ENCODE data around the gene RAB22A. TPM values are rescaled to one million over a fixed set of nuclear protein-coding genes. Genes with fewer than 3 reads are reported as not detected.

The RAB22A gene
- total and polyA plus RNA-seq, 2 donors (not counting 1 experiment from before 2014, with no cell fraction given): 13.7 to 20.6 TPM

GRCh38 chr20:58344741-58345140 lies 35.2 kb downstream of the RAB22A start:
- no peak overlapping the region for H3K27ac ChIP-seq (ENCODE audit: insufficient read depth, low read length)
- no peak overlapping the region for H3K9ac ChIP-seq (ENCODE audit: insufficient read depth, low read length)
- H3K79me2 ChIP-seq (ENCODE audit: control insufficient read depth, insufficient read depth, low read length): peaks cover 34% of the 10 kb centered on the region

DNA sequence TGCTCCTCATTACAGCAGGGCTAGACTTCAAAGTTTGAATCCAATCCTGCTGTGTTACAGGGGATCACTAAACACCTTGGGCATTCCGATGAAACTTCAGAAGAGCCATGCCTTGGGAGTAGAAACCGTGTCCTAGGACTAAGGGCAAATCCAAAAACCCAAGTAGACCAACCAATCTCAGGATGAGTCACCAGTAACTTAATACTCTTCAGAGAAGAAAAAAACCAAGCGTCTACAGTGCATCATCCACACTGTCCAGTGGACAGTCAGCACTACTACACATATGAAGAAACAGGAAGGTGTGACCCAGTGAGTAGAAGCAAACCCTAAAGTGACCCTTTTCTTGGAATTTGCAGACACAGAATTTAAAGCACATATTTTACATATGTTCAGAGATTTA lies 40.1 kb downstream of the RAB22A start:
- DNase-seq (ENCODE audit: low read depth in 2 of 2): peak; percentile 77 to 79

More at GRCh38 chr20:58344741-58345140, 35.2 kb downstream of the RAB22A start:
- Histone ChIP-seq H2AFZ (ENCODE audit: low read length) (no peak overlapping the region), H3K4me3 (replicated peaks in 1 of 4; ENCODE audit: control extremely low read depth in 1 of 4, insufficient read depth in 1 of 4, low read depth in 3 of 4, low read length in 4 of 4) (no peak overlapping the region), H3K36me3 (ENCODE audit: control insufficient read depth, insufficient read depth, low read length) (peaks cover 10% of the 10 kb centered on the region), H3K9me3 (ENCODE audit: control insufficient read depth, insufficient read depth, low read depth, low read length) (no peaks in the 10 kb centered on the region), H3K4me1 (ENCODE audit: control insufficient read depth, extremely low read depth, insufficient read depth, low read length) (peaks cover 23% of the 10 kb centered on the region), H3K27me3 (ENCODE audit: control insufficient read depth, insufficient read depth, low read length) (no peaks in the 10 kb centered on the region), H3K4me2 (ENCODE audit: extremely low read depth, insufficient read depth, low read length) (no peak overlapping the region), H4K20me1 (ENCODE audit: control insufficient read depth, extremely low read depth, insufficient read depth, low read length) (no peaks in the 10 kb centered on the region)
- TF ChIP-seq, protein P1, sequence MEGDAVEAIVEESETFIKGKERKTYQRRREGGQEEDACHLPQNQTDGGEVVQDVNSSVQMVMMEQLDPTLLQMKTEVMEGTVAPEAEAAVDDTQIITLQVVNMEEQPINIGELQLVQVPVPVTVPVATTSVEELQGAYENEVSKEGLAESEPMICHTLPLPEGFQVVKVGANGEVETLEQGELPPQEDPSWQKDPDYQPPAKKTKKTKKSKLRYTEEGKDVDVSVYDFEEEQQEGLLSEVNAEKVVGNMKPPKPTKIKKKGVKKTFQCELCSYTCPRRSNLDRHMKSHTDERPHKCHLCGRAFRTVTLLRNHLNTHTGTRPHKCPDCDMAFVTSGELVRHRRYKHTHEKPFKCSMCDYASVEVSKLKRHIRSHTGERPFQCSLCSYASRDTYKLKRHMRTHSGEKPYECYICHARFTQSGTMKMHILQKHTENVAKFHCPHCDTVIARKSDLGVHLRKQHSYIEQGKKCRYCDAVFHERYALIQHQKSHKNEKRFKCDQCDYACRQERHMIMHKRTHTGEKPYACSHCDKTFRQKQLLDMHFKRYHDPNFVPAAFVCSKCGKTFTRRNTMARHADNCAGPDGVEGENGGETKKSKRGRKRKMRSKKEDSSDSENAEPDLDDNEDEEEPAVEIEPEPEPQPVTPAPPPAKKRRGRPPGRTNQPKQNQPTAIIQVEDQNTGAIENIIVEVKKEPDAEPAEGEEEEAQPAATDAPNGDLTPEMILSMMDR (conservative IDR thresholded peaks at IDR 0.05 in 1 of 2, IDR thresholded peaks at IDR 0.05 in 1 of 2; ENCODE audit: low read depth in 1 of 2, low read length in 2 of 2): no peak
- peak in 1 of 2 donors; percentile 72 for DNase-seq (ENCODE audit: low read depth in 2 of 2)

DNA sequence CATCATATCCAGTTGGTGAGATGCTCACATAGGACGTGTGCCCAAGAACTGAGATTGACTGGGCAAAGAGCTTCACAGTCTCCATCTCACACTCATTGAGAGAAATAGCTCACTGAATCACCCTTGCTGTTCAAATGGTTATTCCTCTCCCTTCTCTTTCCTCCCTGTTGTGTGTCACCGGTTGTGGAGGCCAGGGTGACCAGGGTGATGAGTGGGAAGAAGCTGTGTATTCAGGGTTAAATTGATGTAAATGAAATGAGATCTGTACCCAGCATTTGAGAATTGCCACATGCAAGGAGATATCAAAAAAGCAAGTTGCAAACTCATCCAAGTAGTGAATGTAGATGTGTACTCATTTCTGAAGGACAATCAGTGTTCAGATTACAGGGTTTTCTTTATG lies 43.0 kb downstream of the RAB22A start:
- Histone ChIP-seq H2AFZ (ENCODE audit: low read length) (no peak overlapping the region), H3K4me3 (replicated peaks in 1 of 4; ENCODE audit: control extremely low read depth in 1 of 4, insufficient read depth in 1 of 4, low read depth in 3 of 4, low read length in 4 of 4) (no peak overlapping the region)

More for the DNA sequence above, 40.1 kb downstream of the RAB22A start:
- Histone ChIP-seq H3K9me3 (ENCODE audit: control insufficient read depth, insufficient read depth, low read depth, low read length) (no peaks in the 10 kb centered on the region), H3K27me3 (ENCODE audit: control insufficient read depth, insufficient read depth, low read length) (no peaks in the 10 kb centered on the region), H4K20me1 (ENCODE audit: control insufficient read depth, extremely low read depth, insufficient read depth, low read length) (no peaks in the 10 kb centered on the region), H3K4me1 (ENCODE audit: control insufficient read depth, extremely low read depth, insufficient read depth, low read length) (peaks cover 4% of the 10 kb centered on the region), H3K79me2 (ENCODE audit: control insufficient read depth, insufficient read depth, low read length) (peaks cover 5% of the 10 kb centered on the region), H3K4me2 (ENCODE audit: extremely low read depth, insufficient read depth, low read length) (no peak overlapping the region), H3K9ac (ENCODE audit: insufficient read depth, low read length) (no peak overlapping the region), H2AFZ (ENCODE audit: low read length) (no peak overlapping the region), H3K27ac (ENCODE audit: insufficient read depth, low read length) (no peak overlapping the region), H3K36me3 (ENCODE audit: control insufficient read depth, insufficient read depth, low read length) (peaks cover 10% of the 10 kb centered on the region), H3K4me3 (replicated peaks in 1 of 4; ENCODE audit: control extremely low read depth in 1 of 4, insufficient read depth in 1 of 4, low read depth in 3 of 4, low read length in 4 of 4) (no peak overlapping the region)
- no peak for TF ChIP-seq EZH2 (IDR thresholded peaks at IDR 0.05; ENCODE audit: low read length, missing control alignments)
- TF ChIP-seq, protein P1 (conservative IDR thresholded peaks at IDR 0.05 in 1 of 2, IDR thresholded peaks at IDR 0.05 in 1 of 2; ENCODE audit: low read depth in 1 of 2, low read length in 2 of 2): peak in 1 of 2 donors; percentile 18

More for the DNA sequence above, 43.0 kb downstream of the RAB22A start:
- Histone ChIP-seq H3K36me3 (ENCODE audit: control insufficient read depth, insufficient read depth, low read length) (no peaks in the 10 kb centered on the region), H4K20me1 (ENCODE audit: control insufficient read depth, extremely low read depth, insufficient read depth, low read length) (no peaks in the 10 kb centered on the region), H3K4me2 (ENCODE audit: extremely low read depth, insufficient read depth, low read length) (no peak overlapping the region), H3K9ac (ENCODE audit: insufficient read depth, low read length) (no peak overlapping the region), H3K27ac (ENCODE audit: insufficient read depth, low read length) (no peak overlapping the region), H3K4me1 (ENCODE audit: control insufficient read depth, extremely low read depth, insufficient read depth, low read length) (peaks cover 4% of the 10 kb centered on the region), H3K9me3 (ENCODE audit: control insufficient read depth, insufficient read depth, low read depth, low read length) (no peaks in the 10 kb centered on the region), H3K79me2 (ENCODE audit: control insufficient read depth, insufficient read depth, low read length) (no peaks in the 10 kb centered on the region), H3K27me3 (ENCODE audit: control insufficient read depth, insufficient read depth, low read length) (no peaks in the 10 kb centered on the region)
- no peak for DNase-seq (ENCODE audit: low read depth in 2 of 2)
- TF ChIP-seq EZH2 (IDR thresholded peaks at IDR 0.05; ENCODE audit: low read length, missing control alignments): no peak
- TF ChIP-seq, protein P1 (conservative IDR thresholded peaks at IDR 0.05 in 1 of 2, IDR thresholded peaks at IDR 0.05 in 1 of 2; ENCODE audit: low read depth in 1 of 2, low read length in 2 of 2): no peak
